SK-MEL-5 (cell line): ENCODE results near the gene MZF1. TPM values are rescaled to one million over a fixed set of nuclear protein-coding genes. Genes with fewer than 3 reads are reported as not detected.
A peak's percentile ranks its signal among the peaks of the same experiment; 100 is the strongest.
"Not testable (repeated sequence)": the region's sequence is repeated elsewhere in the genome, so short reads cannot be mapped to it uniquely, and the experiment has no call there.

Experiments
- DNase-seq: peaks from one replicate; pipeline ENCODE4 v3.0.0-alpha.2; 2016; ENCODE audit warnings: low read depth, low spot score
- in situ Hi-C: cut with HindIII; loops from 2 replicates; pipeline ENCODE4 v1.10.0; 2016; ENCODE audit warnings: low sequenced_read_pairs, high pct_unique_total_duplicates, low pct_unique_long_range_greater_than_20kb
- polyA plus RNA-seq, 2 experiments: library from polyadenylated mRNA; depleted of rRNA; stranded (reverse); fragments of >200 nt; gene quantifications; 2 replicates each; pipeline ENCODE4 v1.2.3, GENCODE V29; 2015
- total RNA-seq: library from RNA; depleted of rRNA; stranded (reverse); fragments of >200 nt; shearing (Covaris generic); gene quantifications from 2 replicates; pipeline ENCODE4 v1.2.3, GENCODE V29; 2014; rRNA removed

MZF1 gene
- total RNA-seq, result 5.4 and 5.9 TPM in 2 replicates
- polyA plus RNA-seq (2015; cell fraction: cytosol; rRNA removed), result 5.4 and 5.9 TPM in 2 replicates
- polyA plus RNA-seq (2015; cell fraction: nucleus; rRNA removed), result 145 and 168 TPM in 2 replicates

- in situ Hi-C loops, result no loop called here
- peak; percentile 99 for DNase-seq
These were observed at the start of gene MZF1 for GRCh38 chr19:58572818-58573657. Gene MZF1, minus strand, starts transcription at chr19:58573335. Its CDS starts 1,946 bp downstream, at chr19:58571389.

DNA sequence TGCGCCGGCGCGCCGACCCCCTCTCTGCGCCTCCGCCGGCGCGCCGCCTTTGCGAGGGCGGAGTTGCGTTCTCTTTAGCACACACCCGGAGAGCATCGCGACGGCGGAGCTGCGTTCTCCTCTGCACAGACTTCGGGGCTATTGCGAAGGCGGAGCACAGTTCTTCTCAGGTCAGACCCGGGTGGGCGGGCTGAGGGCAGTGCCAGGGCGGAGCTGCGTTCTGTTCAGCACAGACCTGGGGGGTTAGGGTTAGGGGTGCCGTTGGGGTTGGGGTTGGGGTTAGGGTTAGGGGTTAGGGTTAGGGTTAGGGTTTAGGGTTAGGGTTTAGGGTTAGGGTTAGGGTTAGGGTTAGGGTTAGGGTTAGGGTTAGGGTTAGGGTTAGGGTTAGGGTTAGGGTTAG, 34.1 kb upstream of the MZF1 start:
- in situ Hi-C loops, DNase-seq: not testable (repeated sequence)

GRCh38 chr19:58606251-58606896, 33.2 kb upstream of the MZF1 start:
- DNase-seq, in situ Hi-C loops: not testable (repeated sequence)

- no peak for DNase-seq
- in situ Hi-C loops, result no loop called here
These were observed 13.1 kb upstream of the MZF1 start for GRCh38 chr19:58586133-58586765.

DNA sequence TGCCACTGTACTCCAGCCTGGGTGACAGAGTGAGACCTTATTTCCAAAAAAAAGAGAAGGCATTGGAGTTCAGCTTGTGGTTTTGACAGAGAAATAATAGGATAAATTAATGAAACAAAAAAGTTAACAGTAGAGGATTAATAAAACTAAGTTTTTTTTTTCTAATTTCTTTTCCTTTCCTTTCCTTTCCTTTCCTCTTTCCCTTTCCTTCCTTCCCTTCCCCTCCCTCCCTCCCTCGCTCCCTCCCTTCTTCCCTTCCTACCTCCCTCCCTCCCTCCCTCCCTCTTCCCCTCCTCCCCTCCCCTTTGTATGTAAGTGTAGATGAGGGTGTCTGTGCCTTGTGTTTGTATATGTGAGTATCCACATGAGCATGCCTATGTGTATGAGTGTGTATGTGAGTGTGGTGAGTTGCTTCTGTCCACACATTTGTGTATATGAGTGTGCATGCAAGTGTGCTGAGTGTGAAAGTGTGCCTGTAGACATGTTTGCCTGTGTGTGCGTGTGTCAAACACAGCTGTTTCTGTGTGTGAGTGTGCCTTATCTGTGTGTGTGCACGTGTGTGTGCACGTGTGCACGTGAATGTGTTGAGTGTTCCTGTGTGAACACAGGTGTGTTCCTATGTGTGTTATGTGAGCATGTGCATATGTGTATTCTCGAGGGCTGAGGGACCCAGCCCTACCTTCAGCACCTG, 12.5 kb upstream of the MZF1 start:
- in situ Hi-C loops, result no loop called here
- DNase-seq, result no peak

GRCh38 chr19:58584498-58585441, 11.6 kb upstream of the MZF1 start:
- in situ Hi-C loops, result no loop called here
- DNase-seq, result no peak

DNA sequence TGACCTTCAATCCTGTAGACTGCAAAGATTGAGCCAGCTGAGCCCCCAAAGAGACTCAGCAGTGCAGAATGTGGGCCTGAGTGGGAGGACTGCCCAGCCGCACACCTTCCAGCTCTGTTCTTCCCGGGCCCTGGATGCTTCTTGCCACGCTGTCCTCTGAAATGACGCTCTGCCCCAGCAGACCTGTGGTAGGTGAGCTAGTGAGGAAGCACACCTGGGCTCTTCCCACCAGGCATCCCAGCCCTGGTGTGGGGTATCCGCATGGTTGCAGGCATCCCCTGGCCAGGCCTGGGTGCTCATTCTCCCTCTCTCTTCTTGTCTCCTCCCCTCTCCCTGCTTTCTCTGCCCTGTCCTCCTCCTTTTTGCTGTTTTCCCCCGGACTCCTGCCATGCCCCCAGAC, 9.8 kb upstream of the MZF1 start:
- in situ Hi-C loops, result no loop called here
- no peak for DNase-seq

- in situ Hi-C loops, result no loop called here
- DNase-seq, result no peak
These were observed 8.3 kb upstream of the MZF1 start for GRCh38 chr19:58581227-58582141.

DNA sequence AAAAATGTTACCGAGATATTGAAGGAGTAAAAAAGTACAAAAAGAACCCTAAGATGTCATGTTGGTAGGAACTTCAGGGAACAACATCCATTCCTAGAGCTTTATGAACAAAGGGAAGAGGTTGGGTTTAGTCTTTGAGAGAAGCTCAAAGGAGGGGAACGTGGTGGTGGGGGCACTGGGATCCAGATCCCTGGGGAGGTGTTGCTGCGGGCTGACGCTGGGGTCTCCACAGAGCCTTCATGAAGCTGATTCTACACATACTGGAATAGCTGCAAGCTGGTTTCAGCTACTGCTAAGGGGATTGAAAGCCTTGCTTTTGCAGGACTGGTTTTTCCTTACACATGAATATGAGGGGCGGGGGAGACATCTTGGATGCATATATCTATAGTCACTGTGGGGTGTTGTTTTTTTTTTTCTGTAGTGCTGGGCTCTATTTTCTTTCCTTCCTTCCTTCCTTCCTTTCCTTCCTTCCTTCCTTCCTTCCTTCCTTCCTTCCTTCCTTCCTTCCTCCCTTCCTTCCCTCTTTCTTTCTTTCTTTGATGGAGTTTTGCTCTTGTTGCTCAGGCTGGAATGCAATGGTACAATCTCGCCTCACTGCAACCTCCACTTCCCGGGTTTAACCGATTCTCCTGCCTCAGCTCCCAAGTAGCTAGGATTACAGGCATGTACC, 6.5 kb upstream of the MZF1 start:
- no peak for DNase-seq
- in situ Hi-C loops, result no loop called here

DNA sequence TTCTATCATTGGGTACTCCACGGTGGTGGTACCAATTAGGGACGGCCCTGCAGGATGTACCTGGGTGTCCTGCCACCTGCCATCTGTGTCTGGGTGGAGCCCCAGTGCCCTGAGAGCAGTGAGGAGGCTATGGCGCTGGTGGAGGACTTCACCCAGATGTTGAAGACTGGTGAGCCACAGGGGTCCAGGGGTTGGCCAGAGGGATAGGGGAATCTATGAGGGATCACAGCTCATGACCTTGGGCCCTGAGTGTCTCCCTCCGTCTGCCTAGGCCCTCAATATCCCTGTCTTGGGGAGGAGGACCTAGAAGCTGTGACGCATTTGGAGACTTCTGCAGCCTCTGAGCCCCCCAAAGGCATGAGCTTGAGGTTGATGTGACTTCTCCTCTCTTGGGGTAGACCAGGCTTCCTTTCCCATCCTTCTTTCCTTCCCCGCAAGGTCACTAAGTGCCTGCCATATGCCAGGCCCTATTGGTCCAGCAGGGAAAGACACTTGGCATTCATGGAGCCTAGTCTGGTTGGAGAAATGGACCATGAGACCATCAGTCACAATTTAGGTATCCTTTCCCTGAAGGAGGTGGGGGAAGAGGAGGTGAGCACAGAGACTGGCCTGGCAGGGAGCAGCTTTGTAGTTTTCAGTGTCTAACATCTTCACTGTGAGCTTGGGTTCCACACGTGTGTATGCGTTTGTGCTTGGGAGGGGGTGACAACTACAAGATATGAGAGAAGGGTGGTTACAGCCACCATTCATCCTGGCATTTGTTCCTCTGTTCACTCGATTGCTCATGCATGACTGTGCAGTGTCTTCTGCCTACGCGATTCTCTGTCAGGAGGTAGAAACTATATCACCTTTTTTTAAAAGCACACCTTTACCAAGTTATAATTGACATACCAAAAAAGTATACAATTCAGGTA, 5.1 kb upstream of the MZF1 start:
- in situ Hi-C loops, result no loop called here
- DNase-seq, result no peak

DNA sequence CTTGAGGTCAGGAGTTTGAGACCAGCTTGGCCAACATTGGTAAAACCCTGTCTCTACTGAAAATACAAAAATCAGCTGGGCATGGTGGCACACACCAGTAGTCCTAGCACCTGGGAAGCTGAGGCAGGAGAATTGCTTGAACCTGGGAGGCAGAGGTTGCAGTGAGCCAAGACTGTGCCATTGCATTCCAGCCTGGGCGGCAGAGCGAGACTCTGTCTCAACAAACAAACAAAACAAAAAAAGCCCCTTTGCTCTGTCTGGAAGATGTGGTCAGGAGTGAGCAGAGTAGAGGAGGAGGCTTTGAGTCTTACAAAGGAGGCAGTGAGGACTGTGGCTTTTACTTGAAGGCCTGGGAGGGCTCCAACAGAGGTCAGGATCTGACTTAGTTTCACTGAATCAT, 4.4 kb upstream of the MZF1 start:
- DNase-seq, in situ Hi-C loops: not testable (repeated sequence)

DNA sequence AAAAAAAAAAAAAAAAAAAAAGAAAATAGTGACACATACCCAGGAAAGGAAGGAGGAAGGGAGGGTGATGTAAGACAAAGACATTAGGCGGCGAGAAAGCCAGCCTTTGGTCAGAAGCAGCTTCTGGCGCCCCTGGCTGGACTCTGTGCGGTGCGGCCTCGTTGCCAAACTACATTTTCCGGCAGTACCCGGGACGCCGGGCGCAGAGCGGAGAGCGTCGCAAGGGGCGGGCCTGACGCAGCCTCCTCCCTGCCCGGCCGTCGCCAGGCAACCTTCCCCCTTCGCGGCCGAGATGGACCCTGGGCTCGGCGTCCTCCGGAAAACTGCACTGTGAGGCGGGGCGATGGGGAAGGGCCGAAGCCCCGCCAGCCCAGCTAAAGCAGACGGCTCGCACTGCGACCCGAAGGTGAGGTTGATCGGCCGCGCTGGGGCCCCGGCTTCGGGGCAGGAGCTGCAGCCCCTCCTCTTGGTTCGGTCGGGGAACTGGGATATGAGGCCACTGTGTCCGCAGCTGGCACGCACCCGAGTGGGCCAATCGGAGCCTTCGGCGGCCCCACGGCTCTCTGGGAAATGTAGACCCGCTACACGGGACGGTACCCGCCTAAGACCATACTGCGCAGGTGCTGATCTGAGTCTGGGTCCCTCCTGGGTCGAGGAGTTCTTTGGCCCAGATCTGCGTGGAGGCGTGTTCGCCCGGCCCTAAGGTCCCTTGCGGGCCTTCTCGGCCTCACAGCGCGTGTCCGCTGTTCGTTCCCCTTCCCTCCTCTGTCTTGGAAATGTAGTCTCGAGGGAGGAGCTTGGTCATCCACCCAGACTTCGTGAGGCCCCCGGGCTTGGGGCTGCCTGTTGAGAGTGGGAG, 2.3 kb upstream of the MZF1 start:
- in situ Hi-C loops, result no loop called here
- DNase-seq, result peak; percentile 89

DNA sequence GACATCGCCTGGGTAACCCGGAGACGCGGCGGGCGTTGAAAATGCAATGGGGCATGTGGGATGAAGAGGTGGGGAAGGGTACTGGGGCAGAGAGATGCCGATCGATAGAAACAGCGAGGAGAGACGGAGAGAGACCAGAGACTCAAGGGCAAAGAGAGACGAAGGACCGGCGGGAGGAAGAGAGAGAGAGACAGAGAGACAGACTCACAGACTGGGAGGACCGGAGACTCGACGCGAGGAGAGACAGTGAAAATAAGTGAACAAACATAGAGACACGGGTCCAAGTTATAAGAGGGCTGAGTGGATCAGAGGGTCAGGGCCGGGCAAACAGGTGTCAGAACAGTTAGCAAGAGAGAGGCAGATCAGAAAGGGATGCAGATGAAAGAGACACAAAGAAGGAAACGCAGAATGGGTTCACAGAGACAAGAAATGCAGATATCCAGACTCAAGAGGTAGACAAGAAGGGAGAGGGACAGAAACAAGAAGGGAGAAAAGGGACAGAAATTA, 576 bp upstream of the MZF1 start:
- in situ Hi-C loops, result no loop called here
- DNase-seq, result no peak
